BJ (cell line): ENCODE measurements around the gene B2M. TPM values are rescaled to one million over a fixed set of nuclear protein-coding genes. Genes with fewer than 3 reads are reported as not detected.

Experiments used
- CTCF ChIA-PET: fragments of 350-600 bp; formaldehyde crosslinking; extraction: SDS; loops from one replicate; lab custom pipeline; 2021; ENCODE audit warnings: antibody characterized with exemption, inconsistent platforms; lab: Yijun Ruan, JAX
- POLR2A ChIA-PET: fragments of 300-600 bp; sonication (Branson Sonifier 250); formaldehyde crosslinking; extraction: SDS; loops from one replicate; lab custom pipeline; 2021; ENCODE audit warnings: antibody characterized with exemption; lab: Charles Lee
- DNase-seq: peaks from one replicate; pipeline ENCODE4 v3.0.0-alpha.2; 2011; ENCODE audit warnings: low read depth
- H3K27me3 ChIP-seq: 2 replicates; pipeline ENCODE4 v1.6.0; 2011; ENCODE audit warnings: low read length; ENCODE audit not compliant: control insufficient read depth, insufficient read depth
- H3K36me3 ChIP-seq: 2 replicates; pipeline ENCODE4 v1.5.1; 2011; ENCODE audit warnings: low read length; ENCODE audit not compliant: control insufficient read depth, insufficient read depth
- H3K4me3 ChIP-seq: 2 replicates; pipeline ENCODE4 v1.5.1; 2011; ENCODE audit warnings: low read depth, mild to moderate bottlenecking, control low read depth, low read length
- polyA plus RNA-seq: library from polyadenylated mRNA; depleted of rRNA; stranded (reverse); fragments of >200 nt; gene quantifications from 2 replicates; pipeline ENCODE4 v1.2.3, GENCODE V29; 2011; rRNA removed
- small RNA-seq: library from RNA; depleted of rRNA; stranded (forward); fragments of <200 nt; gene quantifications from one replicate; pipeline ENCODE3, GENCODE V24; 2012; ENCODE audit warnings: low replicate concordance, low read depth; ENCODE audit not compliant: insufficient read length
- TF ChIP-seq, protein P1 (sequence below): IDR thresholded peaks from 2 replicates; pipeline ENCODE4 v1.5.1; 2011; ENCODE audit warnings: low read depth, mild to moderate bottlenecking, control low read depth, inconsistent platforms, low read length, moderate library complexity; ENCODE audit not compliant: insufficient read depth

B2M gene
- polyA plus RNA-seq, 1 experiment: 2,480 TPM

DNA sequence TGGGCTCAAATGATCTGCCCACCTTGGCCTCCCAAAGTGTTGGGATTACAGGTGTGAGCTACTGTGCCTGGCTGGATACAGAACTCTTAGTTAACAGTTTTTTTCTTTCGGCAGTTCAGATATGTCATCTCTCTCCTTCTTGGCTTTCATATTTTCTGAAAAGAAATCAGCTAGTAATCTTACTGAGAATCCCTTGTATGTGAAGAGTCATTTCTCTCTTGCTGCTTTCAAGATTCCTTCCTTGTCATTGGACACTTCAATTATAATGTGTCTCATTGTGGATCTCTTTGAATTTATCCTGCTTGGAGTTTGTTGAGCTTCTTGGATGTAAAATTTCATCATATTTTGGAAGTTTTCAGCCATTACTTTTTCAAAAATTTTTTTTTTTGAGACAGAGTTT, 42.0 kb downstream of the B2M start:
- Histone ChIP-seq H3K4me3 (no peak overlapping the region), H3K36me3 (no peaks in the 10 kb centered on the region), H3K27me3 (peaks cover 3% of the 10 kb centered on the region)
- DNase-seq: no peak
- POLR2A ChIA-PET: no interaction called here
- TF ChIP-seq, protein P1, sequence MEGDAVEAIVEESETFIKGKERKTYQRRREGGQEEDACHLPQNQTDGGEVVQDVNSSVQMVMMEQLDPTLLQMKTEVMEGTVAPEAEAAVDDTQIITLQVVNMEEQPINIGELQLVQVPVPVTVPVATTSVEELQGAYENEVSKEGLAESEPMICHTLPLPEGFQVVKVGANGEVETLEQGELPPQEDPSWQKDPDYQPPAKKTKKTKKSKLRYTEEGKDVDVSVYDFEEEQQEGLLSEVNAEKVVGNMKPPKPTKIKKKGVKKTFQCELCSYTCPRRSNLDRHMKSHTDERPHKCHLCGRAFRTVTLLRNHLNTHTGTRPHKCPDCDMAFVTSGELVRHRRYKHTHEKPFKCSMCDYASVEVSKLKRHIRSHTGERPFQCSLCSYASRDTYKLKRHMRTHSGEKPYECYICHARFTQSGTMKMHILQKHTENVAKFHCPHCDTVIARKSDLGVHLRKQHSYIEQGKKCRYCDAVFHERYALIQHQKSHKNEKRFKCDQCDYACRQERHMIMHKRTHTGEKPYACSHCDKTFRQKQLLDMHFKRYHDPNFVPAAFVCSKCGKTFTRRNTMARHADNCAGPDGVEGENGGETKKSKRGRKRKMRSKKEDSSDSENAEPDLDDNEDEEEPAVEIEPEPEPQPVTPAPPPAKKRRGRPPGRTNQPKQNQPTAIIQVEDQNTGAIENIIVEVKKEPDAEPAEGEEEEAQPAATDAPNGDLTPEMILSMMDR: no peak
- CTCF ChIA-PET: interaction anchor here (1.5 to 4.3 kb wide), 2 partner anchors 16 to 90 kb away, joined by 8 to 26 read pairs; partner anchors contain the start of genes SPG11 and TRIM69

DNA sequence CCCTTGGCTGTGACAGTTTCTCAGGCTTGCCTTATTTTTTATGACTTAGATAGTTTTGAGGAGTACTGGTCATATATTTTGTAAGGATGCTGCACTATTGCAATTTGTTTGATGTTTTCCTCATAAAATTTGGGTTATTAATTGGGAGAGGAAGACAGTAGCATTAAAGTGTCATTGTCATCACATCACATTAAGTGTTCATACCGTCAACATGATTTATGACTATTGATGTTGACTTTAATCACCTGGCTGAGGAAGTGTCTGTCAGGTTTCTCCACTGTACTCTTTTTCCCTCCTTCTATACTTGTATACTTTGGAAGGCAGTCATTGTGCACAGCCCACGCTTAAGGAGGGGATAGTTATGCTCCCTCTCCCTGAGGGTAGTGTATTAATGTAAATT, 51.9 kb downstream of the B2M start:
- CTCF ChIA-PET: no interaction called here
- POLR2A ChIA-PET: no interaction called here
- Histone ChIP-seq H3K27me3 (no peaks in the 10 kb centered on the region; the same call in 1 of the 2 replicates), H3K36me3 (no peaks in the 10 kb centered on the region), H3K4me3 (no peak overlapping the region)
- no peak for DNase-seq
- TF ChIP-seq, protein P1: no peak

DNA sequence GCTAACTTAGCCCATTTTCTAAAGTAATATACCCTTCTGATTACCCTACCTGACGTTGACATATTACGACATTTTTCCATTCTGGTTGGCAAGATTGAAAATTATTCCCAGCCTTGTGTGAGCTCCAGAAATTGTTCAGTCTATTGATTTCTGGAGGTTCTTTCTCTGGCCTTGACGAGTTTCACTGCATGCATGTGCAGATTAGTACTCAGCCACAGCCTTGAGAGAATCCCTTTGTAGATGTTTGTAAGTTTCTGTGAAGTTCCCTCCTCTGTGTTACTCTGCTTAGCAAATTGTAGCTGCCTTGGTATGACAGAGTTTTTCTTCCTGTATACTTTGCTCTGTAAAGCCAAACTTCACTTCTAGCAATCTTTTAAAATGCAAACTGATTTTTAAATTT, 52.5 kb downstream of the B2M start:
- ChIA-PET CTCF (no interaction called here), POLR2A (no interaction called here)
- Histone ChIP-seq H3K27me3 (no peaks in the 10 kb centered on the region), H3K4me3 (no peak overlapping the region), H3K36me3 (no peaks in the 10 kb centered on the region)
- TF ChIP-seq, protein P1: no peak
- no peak for DNase-seq

DNA sequence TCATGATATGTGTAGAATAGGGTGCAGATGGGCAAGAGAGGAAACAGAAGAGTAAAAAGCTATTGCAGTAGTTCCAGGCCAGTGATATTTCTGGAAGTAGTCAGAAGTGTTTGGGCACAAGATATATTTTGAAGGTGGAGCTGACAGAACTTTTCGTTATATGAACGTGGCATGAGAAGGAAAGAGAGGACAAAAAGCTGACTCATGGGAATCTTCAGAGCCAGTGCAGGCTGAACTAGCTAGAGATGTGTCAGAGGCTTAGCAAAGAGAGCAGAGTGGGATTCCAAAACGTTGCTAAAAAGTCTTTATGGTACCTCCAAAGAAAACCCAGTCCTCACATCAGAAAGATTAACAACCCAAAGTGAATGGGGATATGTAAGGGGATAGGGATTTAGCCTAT, 53.7 kb downstream of the B2M start:
- Histone ChIP-seq H3K4me3 (no peak overlapping the region), H3K27me3 (no peaks in the 10 kb centered on the region), H3K36me3 (no peaks in the 10 kb centered on the region)
- no peak for DNase-seq
- ChIA-PET POLR2A (no interaction called here), CTCF (interaction anchor here (1.8 kb wide), 1 partner anchor 14 kb away, joined by 3 read pairs; no protein-coding TSS in a partner anchor)
- TF ChIP-seq, protein P1: no peak

Small RNA genes within 50 kb of the gene (small RNA-seq; reads per million reads assigned to genes)
- gene RF00019: not detected

Other genes with a start within 250 kb of the B2M start
- gene EIF3J, start 174.4 kb upstream of the B2M start, polyA plus RNA-seq: 22.5 and 54.4 TPM in 2 replicates
- 40.7 and 60.6 TPM in 2 replicates for gene SPG11, start 47.9 kb upstream of the B2M start, polyA plus RNA-seq
- gene PATL2, start 194 bp upstream of the B2M start, polyA plus RNA-seq: 0.09 and 0.12 TPM in 2 replicates
- 10.8 and 15.3 TPM in 2 replicates for gene TRIM69, start 25.0 kb downstream of the B2M start, polyA plus RNA-seq
- gene TERB2, start 245.2 kb downstream of the B2M start, polyA plus RNA-seq: not detected in 2 replicates